ENCODE measurements around the gene USP6NL. TPM values are rescaled to one million over a fixed set of nuclear protein-coding genes. Genes with fewer than 3 reads are reported as not detected.
A peak's percentile ranks its signal among the peaks of the same experiment; 100 is the strongest.

USP6NL gene
- total RNA-seq, 1 donor from 2014 or later = 23.2 TPM

- no peak for DNase-seq (ENCODE audit: low spot score)
These were observed 4.6 kb upstream of the USP6NL start for GRCh38 chr10:11616021-11616420.

- DNase-seq (ENCODE audit: low spot score) = no peak
These were observed 3.9 kb upstream of the USP6NL start for GRCh38 chr10:11615396-11615795.

- DNase-seq (ENCODE audit: low spot score) = no peak
These were observed 861 bp upstream of the USP6NL start for GRCh38 chr10:11612021-11613001.

GRCh38 chr10:11610826-11611247 lies 613 bp downstream of the USP6NL start:
- DNase-seq (ENCODE audit: low spot score) = peak; percentile 54

- no peak for DNase-seq (ENCODE audit: low spot score)
These were observed 1.2 kb downstream of the USP6NL start for GRCh38 chr10:11610166-11610825.

- DNase-seq (ENCODE audit: low spot score) = no peak
These were observed 1.9 kb downstream of the USP6NL start for GRCh38 chr10:11609492-11610093.

- DNase-seq (ENCODE audit: low spot score) = no peak
These were observed 2.4 kb downstream of the USP6NL start for GRCh38 chr10:11609052-11609451.

- no peak for DNase-seq (ENCODE audit: low spot score)
These were observed 3.1 kb downstream of the USP6NL start for GRCh38 chr10:11608159-11609013.

- no peak for DNase-seq (ENCODE audit: low spot score)
These were observed 5.5 kb downstream of the USP6NL start for GRCh38 chr10:11605807-11606408.

- no peak for DNase-seq (ENCODE audit: low spot score)
These were observed 6.4 kb downstream of the USP6NL start for GRCh38 chr10:11604865-11605650.

- no peak for DNase-seq (ENCODE audit: low spot score)
These were observed 7.7 kb downstream of the USP6NL start for GRCh38 chr10:11603741-11604140.

GRCh38 chr10:11602919-11603523 lies 8.4 kb downstream of the USP6NL start:
- no peak for DNase-seq (ENCODE audit: low spot score)

GRCh38 chr10:11602358-11602757 lies 9.1 kb downstream of the USP6NL start:
- no peak for DNase-seq (ENCODE audit: low spot score)

GRCh38 chr10:11601670-11602069 lies 9.8 kb downstream of the USP6NL start:
- DNase-seq (ENCODE audit: low spot score) = no peak

GRCh38 chr10:11600280-11600679 lies 11.2 kb downstream of the USP6NL start:
- no peak for DNase-seq (ENCODE audit: low spot score)

- DNase-seq (ENCODE audit: low spot score) = no peak
These were observed 12.6 kb downstream of the USP6NL start for GRCh38 chr10:11598712-11599397.

- DNase-seq (ENCODE audit: low spot score) = no peak
These were observed 14.0 kb downstream of the USP6NL start for GRCh38 chr10:11597470-11597869.

- no peak for DNase-seq (ENCODE audit: low spot score)
These were observed 16.1 kb downstream of the USP6NL start for GRCh38 chr10:11595395-11595692.

GRCh38 chr10:11594589-11595394 lies 16.7 kb downstream of the USP6NL start:
- DNase-seq (ENCODE audit: low spot score) = no peak
